GM15510 (cell line): ENCODE data around the gene JAKMIP2.

Source experiments
- POLR2A ChIP-seq: IDR thresholded peaks from 3 replicates; pipeline ENCODE4 v1.6.1; 2011; ENCODE audit warnings: borderline replicate concordance; ENCODE audit not compliant: insufficient read length; ENCODE audit errors: extremely low read depth

Gene JAKMIP2

GRCh38 chr5:147800491-147800890 is 18.0 kb upstream of the JAKMIP2 start:
- TF ChIP-seq POLR2A = no peak

- TF ChIP-seq POLR2A = no peak
Observed at GRCh38 chr5:147796556-147797308, 14.2 kb upstream of the JAKMIP2 start.

GRCh38 chr5:147791181-147791580 is 8.7 kb upstream of the JAKMIP2 start:
- no peak for TF ChIP-seq POLR2A

GRCh38 chr5:147789820-147790219 is 7.3 kb upstream of the JAKMIP2 start:
- TF ChIP-seq POLR2A = no peak

- TF ChIP-seq POLR2A = no peak
Observed at GRCh38 chr5:147788023-147788422, 5.5 kb upstream of the JAKMIP2 start.

- TF ChIP-seq POLR2A = no peak
Observed at GRCh38 chr5:147786142-147786541, 3.6 kb upstream of the JAKMIP2 start.

- no peak for TF ChIP-seq POLR2A
Observed at GRCh38 chr5:147784146-147784987, 1.8 kb upstream of the JAKMIP2 start.

GRCh38 chr5:147780924-147781573 is 1.5 kb downstream of the JAKMIP2 start:
- no peak for TF ChIP-seq POLR2A

GRCh38 chr5:147779694-147780093 is 2.8 kb downstream of the JAKMIP2 start:
- no peak for TF ChIP-seq POLR2A

GRCh38 chr5:147776989-147777388 is 5.5 kb downstream of the JAKMIP2 start:
- no peak for TF ChIP-seq POLR2A

GRCh38 chr5:147773587-147773986 is 8.9 kb downstream of the JAKMIP2 start:
- no peak for TF ChIP-seq POLR2A

- no peak for TF ChIP-seq POLR2A
Observed at GRCh38 chr5:147773139-147773538, 9.4 kb downstream of the JAKMIP2 start.

GRCh38 chr5:147767048-147767447 is 15.5 kb downstream of the JAKMIP2 start:
- TF ChIP-seq POLR2A = no peak

- TF ChIP-seq POLR2A = no peak
Observed at GRCh38 chr5:147763791-147764525, 18.6 kb downstream of the JAKMIP2 start.
